GM12801 (cell line): ENCODE results near the gene KLF4.

Source experiments
- CTCF ChIP-seq: IDR thresholded peaks from one replicate; pipeline ENCODE4 v1.5.1; 2011; ENCODE audit warnings: control low read depth; ENCODE audit not compliant: insufficient read length; ENCODE audit errors: extremely low read depth

The KLF4 gene

GRCh38 chr9:107438211-107439031 lies 51.1 kb downstream of the KLF4 start:
- no peak for TF ChIP-seq CTCF

GRCh38 chr9:107437716-107438115 lies 51.9 kb downstream of the KLF4 start:
- TF ChIP-seq CTCF = no peak

DNA sequence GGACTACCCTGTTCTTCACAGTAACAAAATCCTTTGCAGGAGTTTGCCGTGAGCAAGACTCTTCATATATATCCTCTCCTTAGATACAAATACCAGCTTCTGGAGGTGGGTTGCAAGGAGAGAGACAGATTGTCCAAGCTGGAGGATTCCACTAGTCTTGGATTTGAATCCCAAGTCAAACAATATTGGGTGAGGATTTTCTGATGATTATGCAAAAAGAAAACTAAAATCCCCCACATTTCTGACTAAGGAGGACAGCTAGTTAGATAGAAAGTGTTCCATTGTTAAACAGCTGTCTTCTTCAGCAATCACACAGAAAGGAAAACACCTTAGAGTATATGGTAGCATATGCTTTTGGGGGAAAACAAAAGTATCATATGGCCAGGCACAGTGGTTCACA lies 54.2 kb downstream of the KLF4 start:
- no peak for TF ChIP-seq CTCF
